NCI-H748 (cell line): ENCODE data around the gene UBFD1.
"Not testable (repeated sequence)": the region's sequence is repeated elsewhere in the genome, so short reads cannot be mapped to it uniquely, and the experiment has no call there.

Experiments used
- DNase-seq: peaks from one replicate; lab custom pipeline; 2025; ENCODE audit not compliant: unreplicated experiment; lab: John Stamatoyannopoulos, UW

UBFD1 gene

GRCh38 chr16:23564575-23565363 lies 7.2 kb downstream of the UBFD1 start:
- no peak for DNase-seq

GRCh38 chr16:23566724-23567123 lies 9.2 kb downstream of the UBFD1 start:
- no peak for DNase-seq

GRCh38 chr16:23567602-23568001 lies 10.1 kb downstream of the UBFD1 start:
- DNase-seq = no peak

- no peak for DNase-seq
Observed at GRCh38 chr16:23570992-23571632, 13.6 kb downstream of the UBFD1 start.

- DNase-seq = no peak
Observed at GRCh38 chr16:23571895-23572294, 14.4 kb downstream of the UBFD1 start.

- DNase-seq = no peak
Observed at GRCh38 chr16:23572394-23572793, 14.9 kb downstream of the UBFD1 start.

- no peak for DNase-seq
Observed at GRCh38 chr16:23573817-23574216, 16.3 kb downstream of the UBFD1 start.

- DNase-seq = no peak
Observed at GRCh38 chr16:23575834-23576233, 18.3 kb downstream of the UBFD1 start.

GRCh38 chr16:23577493-23577892 lies 20.0 kb downstream of the UBFD1 start:
- no peak for DNase-seq

GRCh38 chr16:23578101-23578830 lies 20.7 kb downstream of the UBFD1 start:
- no peak for DNase-seq

- no peak for DNase-seq
Observed at GRCh38 chr16:23579371-23579770, 21.8 kb downstream of the UBFD1 start.

GRCh38 chr16:23580391-23580790 lies 22.9 kb downstream of the UBFD1 start:
- no peak for DNase-seq

GRCh38 chr16:23581764-23582163 lies 24.2 kb downstream of the UBFD1 start:
- no peak for DNase-seq

GRCh38 chr16:23583271-23583670 lies 25.7 kb downstream of the UBFD1 start:
- DNase-seq = not testable (repeated sequence)

- DNase-seq = no peak
Observed at GRCh38 chr16:23584186-23585076, 26.9 kb downstream of the UBFD1 start.

GRCh38 chr16:23587726-23588125 lies 30.2 kb downstream of the UBFD1 start:
- DNase-seq = no peak

GRCh38 chr16:23590181-23590580 lies 32.7 kb downstream of the UBFD1 start:
- no peak for DNase-seq

- no peak for DNase-seq
Observed at GRCh38 chr16:23594186-23594585, 36.7 kb downstream of the UBFD1 start.

GRCh38 chr16:23595246-23595950 lies 37.9 kb downstream of the UBFD1 start:
- no peak for DNase-seq

- peak; percentile 82 for DNase-seq
Observed at GRCh38 chr16:23595951-23596720, 38.6 kb downstream of the UBFD1 start, which contains the start of gene NDUFAB1. NDUFAB1 (minus strand) TSS chr16:23596316; CDS start chr16:23596290, 26 bp downstream.
